ELR (cell line): ENCODE measurements around the gene FAAP20.

ENCODE experiments used
- DNase-seq: peaks from one replicate; pipeline ENCODE4 v3.0.0-alpha.2; 2015; ENCODE audit warnings: low read depth

Gene FAAP20

GRCh38 chr1:2210084-2210653, 15.6 kb upstream of the FAAP20 start:
- DNase-seq, result no peak

GRCh38 chr1:2209400-2210083, 15.0 kb upstream of the FAAP20 start:
- no peak for DNase-seq

GRCh38 chr1:2208309-2209239, 14.0 kb upstream of the FAAP20 start:
- peak; percentile 84 for DNase-seq

- no peak for DNase-seq
Measured at GRCh38 chr1:2206813-2207487, 12.4 kb upstream of the FAAP20 start.

- DNase-seq, result peak; percentile 91
Measured at GRCh38 chr1:2205191-2205952, 10.8 kb upstream of the FAAP20 start.

GRCh38 chr1:2204415-2205190, 10.0 kb upstream of the FAAP20 start:
- DNase-seq, result peak; percentile 76

- DNase-seq, result no peak
Measured at GRCh38 chr1:2203671-2204414, 9.3 kb upstream of the FAAP20 start.

GRCh38 chr1:2202843-2203601, 8.4 kb upstream of the FAAP20 start:
- no peak for DNase-seq

GRCh38 chr1:2202008-2202575, 7.5 kb upstream of the FAAP20 start:
- DNase-seq, result no peak

- no peak for DNase-seq
Measured at GRCh38 chr1:2201062-2201461, 6.5 kb upstream of the FAAP20 start.

- no peak for DNase-seq
Measured at GRCh38 chr1:2200308-2200943, 5.9 kb upstream of the FAAP20 start.

- peak; percentile 89 for DNase-seq
Measured at GRCh38 chr1:2199042-2199810, 4.7 kb upstream of the FAAP20 start.

GRCh38 chr1:2198571-2198970, 4.0 kb upstream of the FAAP20 start:
- DNase-seq, result no peak

GRCh38 chr1:2197707-2198165, 3.2 kb upstream of the FAAP20 start:
- no peak for DNase-seq

GRCh38 chr1:2196901-2197638, 2.5 kb upstream of the FAAP20 start:
- no peak for DNase-seq

GRCh38 chr1:2195785-2196184, 1.2 kb upstream of the FAAP20 start:
- no peak for DNase-seq
